GM13977 (cell line): ENCODE results near the gene AURKAIP1.

Experiments
- DNase-seq: peaks from one replicate; pipeline ENCODE4 v3.0.0; 2012; ENCODE audit warnings: low spot score
- CTCF ChIP-seq: IDR thresholded peaks from 2 replicates; pipeline ENCODE4 v1.5.1; 2012; ENCODE audit warnings: mild to moderate bottlenecking, control low read depth; ENCODE audit not compliant: insufficient read depth; ENCODE audit errors: extremely low read depth, missing control alignments
- in situ Hi-C: fragments of 300-500 bp; cut with MboI; formaldehyde crosslinking; loops from one replicate; pipeline ENCODE4 v1.12.0; 2022; ENCODE audit warnings: low sequenced_read_pairs, low pct_unique_long_range_greater_than_20kb, mixed read lengths, inconsistent platforms; ENCODE audit not compliant: unreplicated experiment

Gene AURKAIP1

GRCh38 chr1:1402072-1402900 is 27.3 kb upstream of the AURKAIP1 start:
- no peak for DNase-seq
- in situ Hi-C loops: no loop called here
- peak; percentile 68 for TF ChIP-seq CTCF

- in situ Hi-C loops: no loop called here
These were observed 26.5 kb upstream of the AURKAIP1 start for GRCh38 chr1:1401457-1402010.

GRCh38 chr1:1400576-1401456 is 25.8 kb upstream of the AURKAIP1 start:
- TF ChIP-seq CTCF: no peak
- in situ Hi-C loops: no loop called here
- DNase-seq: no peak

More at GRCh38 chr1:1401457-1402010, 26.5 kb upstream of the AURKAIP1 start:
- no peak for TF ChIP-seq CTCF
- DNase-seq: no peak

GRCh38 chr1:1399872-1400575 is 25.0 kb upstream of the AURKAIP1 start:
- in situ Hi-C loops: no loop called here
- TF ChIP-seq CTCF: no peak
- DNase-seq: no peak

- TF ChIP-seq CTCF: peak; percentile 30
- peak; percentile 99 for DNase-seq
- in situ Hi-C loops: no loop called here
These were observed 24.3 kb upstream of the AURKAIP1 start, which contains the start of gene CCNL2 for GRCh38 chr1:1399187-1399871. Gene CCNL2, minus strand, starts transcription at chr1:1399335. Its CDS starts 29 bp downstream, at chr1:1399306.
